OCI-LY1 (cell line): ENCODE measurements around the gene BAIAP2.

Experiments used
- EZH2 ChIP-seq: fragments of 200-600 bp; sonication (generic), shearing (Covaris generic); IDR thresholded peaks from 2 replicates; pipeline ENCODE4 v1.8.0; 2017; ENCODE audit warnings: borderline replicate concordance, mixed run types, mild to moderate bottlenecking, antibody characterized with exemption, low read length, moderate library complexity, mixed read lengths
- TF ChIP-seq, protein P1 (sequence below): fragments of 200-600 bp; sonication (generic), shearing (Covaris generic); IDR thresholded peaks from 2 replicates; pipeline ENCODE4 v1.5.1; 2017; ENCODE audit warnings: mild to moderate bottlenecking, antibody characterized with exemption, low read length, moderate library complexity, mixed read lengths

DNA sequence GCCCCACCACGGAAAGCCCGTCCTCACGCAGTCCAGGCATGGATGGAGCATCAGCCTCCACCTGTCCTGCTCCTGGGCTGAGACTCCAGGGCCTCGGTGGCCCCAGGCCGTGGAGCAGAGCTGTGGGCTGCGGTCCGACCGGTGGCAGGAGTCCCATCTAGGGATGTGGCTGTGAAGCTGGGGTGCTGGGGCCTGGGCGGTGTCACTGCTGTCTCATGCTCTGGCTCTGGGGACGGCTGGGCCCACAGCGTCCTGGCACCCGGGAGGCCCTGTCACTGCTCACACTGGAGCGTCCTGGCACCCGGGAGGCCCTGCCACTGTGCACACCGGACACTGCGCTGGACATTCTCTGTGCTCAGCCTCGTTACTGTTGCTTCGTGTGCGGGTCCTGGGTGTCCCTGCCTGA lies 8.4 kb downstream of the BAIAP2 start:
- TF ChIP-seq, protein P1, sequence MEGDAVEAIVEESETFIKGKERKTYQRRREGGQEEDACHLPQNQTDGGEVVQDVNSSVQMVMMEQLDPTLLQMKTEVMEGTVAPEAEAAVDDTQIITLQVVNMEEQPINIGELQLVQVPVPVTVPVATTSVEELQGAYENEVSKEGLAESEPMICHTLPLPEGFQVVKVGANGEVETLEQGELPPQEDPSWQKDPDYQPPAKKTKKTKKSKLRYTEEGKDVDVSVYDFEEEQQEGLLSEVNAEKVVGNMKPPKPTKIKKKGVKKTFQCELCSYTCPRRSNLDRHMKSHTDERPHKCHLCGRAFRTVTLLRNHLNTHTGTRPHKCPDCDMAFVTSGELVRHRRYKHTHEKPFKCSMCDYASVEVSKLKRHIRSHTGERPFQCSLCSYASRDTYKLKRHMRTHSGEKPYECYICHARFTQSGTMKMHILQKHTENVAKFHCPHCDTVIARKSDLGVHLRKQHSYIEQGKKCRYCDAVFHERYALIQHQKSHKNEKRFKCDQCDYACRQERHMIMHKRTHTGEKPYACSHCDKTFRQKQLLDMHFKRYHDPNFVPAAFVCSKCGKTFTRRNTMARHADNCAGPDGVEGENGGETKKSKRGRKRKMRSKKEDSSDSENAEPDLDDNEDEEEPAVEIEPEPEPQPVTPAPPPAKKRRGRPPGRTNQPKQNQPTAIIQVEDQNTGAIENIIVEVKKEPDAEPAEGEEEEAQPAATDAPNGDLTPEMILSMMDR = no peak
- TF ChIP-seq EZH2 = no peak
